ENCODE data around the gene GHR.

The GHR gene

GRCh38 chr5:42665857-42666256, 242.6 kb downstream of the GHR start:
- no peak overlapping the region for H2AK5ac ChIP-seq (ENCODE audit: low read depth, low read length)
- DNase-seq (ENCODE audit: low spot score): no peak
- no peaks in the 10 kb centered on the region for H3K79me1 ChIP-seq (ENCODE audit: low read depth, low read length)
- no peak overlapping the region for H3K4me2 ChIP-seq (ENCODE audit: insufficient read depth, low read length, poor library complexity, severe bottlenecking)
- no peaks in the 10 kb centered on the region for H3K27me3 ChIP-seq (ENCODE audit: control insufficient read depth in 3 of 3, insufficient read depth in 3 of 3, low read depth in 1 of 3, low read length in 3 of 3)
- no peak overlapping the region for H4K91ac ChIP-seq (ENCODE audit: low read depth, low read length, poor library complexity)
- no peak overlapping the region for H2BK12ac ChIP-seq (ENCODE audit: low read length)
- H3K4ac ChIP-seq (ENCODE audit: low read length): no peak overlapping the region
- H2BK5ac ChIP-seq (ENCODE audit: low read length): no peak overlapping the region
- no peak overlapping the region for H2BK120ac ChIP-seq (ENCODE audit: low read depth, low read length)
- H3K4me1 ChIP-seq (ENCODE audit: control insufficient read depth in 2 of 2, insufficient read depth in 1 of 2, low read depth in 1 of 2, low read length in 2 of 2): no peaks in the 10 kb centered on the region
- no peak overlapping the region for H4K8ac ChIP-seq (ENCODE audit: low read depth, low read length)
- H3K27ac ChIP-seq (replicated peaks; ENCODE audit: low read length): no peak overlapping the region
- no peak overlapping the region for H3K9ac ChIP-seq (ENCODE audit: low read depth, low read length, poor library complexity)
- no peaks in the 10 kb centered on the region for H3K36me3 ChIP-seq (replicated peaks in 1 of 2; ENCODE audit: control insufficient read depth in 2 of 2, insufficient read depth in 2 of 2, low read length in 2 of 2)
- no CpG with 5 or more reads among the region's 3 CpGs for WGBS, 2 donors (ENCODE audit: extremely low coverage in 2 of 2, insufficient read length in 2 of 2, insufficient replicate concordance in 1 of 2)
- H3K23ac ChIP-seq (ENCODE audit: low read depth, low read length, poor library complexity): no peak overlapping the region
- H2AFZ ChIP-seq (ENCODE audit: low read length): no peak overlapping the region
- no peak overlapping the region for H3K4me3 ChIP-seq (ENCODE audit: low read length in 2 of 2)
- no peak overlapping the region for H3K14ac ChIP-seq (ENCODE audit: low read length)
- no peaks in the 10 kb centered on the region for H3K9me3 ChIP-seq (replicated peaks in 1 of 2; ENCODE audit: control insufficient read depth in 2 of 2, insufficient read depth in 1 of 2, low read depth in 1 of 2, low read length in 2 of 2)
- H3K18ac ChIP-seq (ENCODE audit: low read length): no peak overlapping the region
- no peak overlapping the region for H2BK15ac ChIP-seq (ENCODE audit: low read length)

- Histone ChIP-seq H2BK120ac (ENCODE audit: low read depth, low read length) (no peak overlapping the region), H3K4me2 (ENCODE audit: insufficient read depth, low read length, poor library complexity, severe bottlenecking) (no peak overlapping the region), H3K36me3 (replicated peaks in 1 of 2; ENCODE audit: control insufficient read depth in 2 of 2, insufficient read depth in 2 of 2, low read length in 2 of 2) (no peaks in the 10 kb centered on the region), H2BK12ac (ENCODE audit: low read length) (no peak overlapping the region), H3K27me3 (ENCODE audit: control insufficient read depth in 3 of 3, insufficient read depth in 3 of 3, low read depth in 1 of 3, low read length in 3 of 3) (no peaks in the 10 kb centered on the region), H3K23ac (ENCODE audit: low read depth, low read length, poor library complexity) (no peak overlapping the region), H3K4me1 (ENCODE audit: control insufficient read depth in 2 of 2, insufficient read depth in 1 of 2, low read depth in 1 of 2, low read length in 2 of 2) (no peaks in the 10 kb centered on the region), H2BK15ac (ENCODE audit: low read length) (no peak overlapping the region), H2AK5ac (ENCODE audit: low read depth, low read length) (no peak overlapping the region), H3K27ac (replicated peaks; ENCODE audit: low read length) (no peak overlapping the region), H3K9ac (ENCODE audit: low read depth, low read length, poor library complexity) (no peak overlapping the region), H3K79me1 (ENCODE audit: low read depth, low read length) (no peaks in the 10 kb centered on the region), H3K9me3 (replicated peaks in 1 of 2; ENCODE audit: control insufficient read depth in 2 of 2, insufficient read depth in 1 of 2, low read depth in 1 of 2, low read length in 2 of 2) (no peaks in the 10 kb centered on the region), H4K91ac (ENCODE audit: low read depth, low read length, poor library complexity) (no peak overlapping the region), H3K18ac (ENCODE audit: low read length) (no peak overlapping the region), H2BK5ac (ENCODE audit: low read length) (no peak overlapping the region), H3K14ac (ENCODE audit: low read length) (no peak overlapping the region), H3K4me3 (ENCODE audit: low read length in 2 of 2) (no peak overlapping the region), H4K8ac (ENCODE audit: low read depth, low read length) (no peak overlapping the region), H3K4ac (ENCODE audit: low read length) (no peak overlapping the region), H2AFZ (ENCODE audit: low read length) (no peak overlapping the region)
- no CpG with 5 or more reads among the region's 3 CpGs for whole genome bisulfite sequencing, 2 donors (ENCODE audit: extremely low coverage in 2 of 2, insufficient read length in 2 of 2, insufficient replicate concordance in 1 of 2)
- DNase-seq (ENCODE audit: low spot score): no peak
Measured at GRCh38 chr5:42666869-42667268, 243.6 kb downstream of the GHR start.

- WGBS, 2 donors (ENCODE audit: extremely low coverage in 2 of 2, insufficient read length in 2 of 2, insufficient replicate concordance in 1 of 2): no CpG with 5 or more reads among the region's 2 CpGs
- H3K79me1 ChIP-seq (ENCODE audit: low read depth, low read length): no peaks in the 10 kb centered on the region
Measured at GRCh38 chr5:42668254-42668653, 245.0 kb downstream of the GHR start.

DNA sequence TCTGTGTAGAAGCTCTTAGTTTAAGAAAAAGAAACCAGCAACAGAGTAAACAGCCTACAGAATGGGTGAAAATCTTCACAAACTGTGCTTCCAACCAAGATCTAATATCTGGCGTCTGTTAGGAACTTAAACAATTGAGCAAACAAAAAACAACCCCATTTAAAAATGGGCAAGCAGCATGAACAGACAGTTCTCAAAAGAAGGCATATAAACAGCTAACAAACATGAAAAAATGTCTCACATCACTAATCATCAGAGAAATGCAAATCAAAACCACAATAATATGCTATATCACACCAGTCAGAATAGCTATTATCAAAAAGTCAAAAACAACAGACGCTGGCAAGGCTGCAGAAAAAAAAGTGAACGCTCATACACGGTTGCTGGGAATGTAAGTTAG, 249.7 kb downstream of the GHR start:
- Histone ChIP-seq H3K14ac (ENCODE audit: low read length) (no peak overlapping the region), H3K9me3 (replicated peaks in 1 of 2; ENCODE audit: control insufficient read depth in 2 of 2, insufficient read depth in 1 of 2, low read depth in 1 of 2, low read length in 2 of 2) (no peaks in the 10 kb centered on the region), H3K23ac (ENCODE audit: low read depth, low read length, poor library complexity) (no peak overlapping the region), H3K4me1 (ENCODE audit: control insufficient read depth in 2 of 2, insufficient read depth in 1 of 2, low read depth in 1 of 2, low read length in 2 of 2) (no peaks in the 10 kb centered on the region), H3K79me1 (ENCODE audit: low read depth, low read length) (peaks cover 2% of the 10 kb centered on the region), H2BK120ac (ENCODE audit: low read depth, low read length) (no peak overlapping the region), H4K8ac (ENCODE audit: low read depth, low read length) (no peak overlapping the region), H2AK5ac (ENCODE audit: low read depth, low read length) (no peak overlapping the region), H3K4me2 (ENCODE audit: insufficient read depth, low read length, poor library complexity, severe bottlenecking) (no peak overlapping the region), H3K36me3 (replicated peaks in 1 of 2; ENCODE audit: control insufficient read depth in 2 of 2, insufficient read depth in 2 of 2, low read length in 2 of 2) (no peaks in the 10 kb centered on the region), H3K9ac (ENCODE audit: low read depth, low read length, poor library complexity) (no peak overlapping the region), H4K91ac (ENCODE audit: low read depth, low read length, poor library complexity) (no peak overlapping the region), H3K27ac (replicated peaks; ENCODE audit: low read length) (no peak overlapping the region), H2AFZ (ENCODE audit: low read length) (no peak overlapping the region), H3K4me3 (ENCODE audit: low read length in 2 of 2) (no peak overlapping the region), H2BK5ac (ENCODE audit: low read length) (no peak overlapping the region), H3K18ac (ENCODE audit: low read length) (no peak overlapping the region), H3K27me3 (ENCODE audit: control insufficient read depth in 3 of 3, insufficient read depth in 3 of 3, low read depth in 1 of 3, low read length in 3 of 3) (no peaks in the 10 kb centered on the region), H2BK12ac (ENCODE audit: low read length) (no peak overlapping the region), H3K4ac (ENCODE audit: low read length) (no peak overlapping the region), H2BK15ac (ENCODE audit: low read length) (no peak overlapping the region)
- DNase-seq (ENCODE audit: low spot score): no peak
- WGBS, 2 donors (ENCODE audit: extremely low coverage in 2 of 2, insufficient read length in 2 of 2, insufficient replicate concordance in 1 of 2): no CpG with 5 or more reads among the region's 4 CpGs

More at GRCh38 chr5:42668254-42668653, 245.0 kb downstream of the GHR start:
- H3K4ac ChIP-seq (ENCODE audit: low read length): no peak overlapping the region
- no peak overlapping the region for H3K4me3 ChIP-seq (ENCODE audit: low read length in 2 of 2)
- no peak overlapping the region for H4K91ac ChIP-seq (ENCODE audit: low read depth, low read length, poor library complexity)
- H2AFZ ChIP-seq (ENCODE audit: low read length): no peak overlapping the region
- H3K36me3 ChIP-seq (replicated peaks in 1 of 2; ENCODE audit: control insufficient read depth in 2 of 2, insufficient read depth in 2 of 2, low read length in 2 of 2): no peaks in the 10 kb centered on the region
- H3K18ac ChIP-seq (ENCODE audit: low read length): no peak overlapping the region
- no peaks in the 10 kb centered on the region for H3K4me1 ChIP-seq (ENCODE audit: control insufficient read depth in 2 of 2, insufficient read depth in 1 of 2, low read depth in 1 of 2, low read length in 2 of 2)
- H2BK12ac ChIP-seq (ENCODE audit: low read length): no peak overlapping the region
- H3K27me3 ChIP-seq (ENCODE audit: control insufficient read depth in 3 of 3, insufficient read depth in 3 of 3, low read depth in 1 of 3, low read length in 3 of 3): no peaks in the 10 kb centered on the region
- H2BK120ac ChIP-seq (ENCODE audit: low read depth, low read length): no peak overlapping the region
- H2AK5ac ChIP-seq (ENCODE audit: low read depth, low read length): no peak overlapping the region
- no peaks in the 10 kb centered on the region for H3K9me3 ChIP-seq (replicated peaks in 1 of 2; ENCODE audit: control insufficient read depth in 2 of 2, insufficient read depth in 1 of 2, low read depth in 1 of 2, low read length in 2 of 2)
- no peak overlapping the region for H3K27ac ChIP-seq (replicated peaks; ENCODE audit: low read length)
- no peak overlapping the region for H4K8ac ChIP-seq (ENCODE audit: low read depth, low read length)
- H3K23ac ChIP-seq (ENCODE audit: low read depth, low read length, poor library complexity): no peak overlapping the region
- no peak overlapping the region for H3K4me2 ChIP-seq (ENCODE audit: insufficient read depth, low read length, poor library complexity, severe bottlenecking)
- DNase-seq (ENCODE audit: low spot score): no peak
- no peak overlapping the region for H2BK15ac ChIP-seq (ENCODE audit: low read length)
- no peak overlapping the region for H3K9ac ChIP-seq (ENCODE audit: low read depth, low read length, poor library complexity)
- no peak overlapping the region for H3K14ac ChIP-seq (ENCODE audit: low read length)
- no peak overlapping the region for H2BK5ac ChIP-seq (ENCODE audit: low read length)
